GM18519 (cell line): ENCODE results near the gene NOTCH4.
"Not testable (repeated sequence)": the region's sequence is repeated elsewhere in the genome, so short reads cannot be mapped to it uniquely, and the experiment has no call there.

Source experiments
- ATAC-seq: cut with Tn5 transposase; IDR thresholded peaks from one replicate; pipeline ENCODE4 v1.9.1; 2021; ENCODE audit warnings: mild to moderate bottlenecking, moderate library complexity; ENCODE audit not compliant: unreplicated experiment, low FRiP score

NOTCH4 gene

GRCh38 chr6:32194825-32195651, 28.8 kb downstream of the NOTCH4 start:
- ATAC-seq, result no peak

- ATAC-seq, result no peak
Observed at GRCh38 chr6:32194388-32194787, 29.5 kb downstream of the NOTCH4 start.

GRCh38 chr6:32193096-32193495, 30.8 kb downstream of the NOTCH4 start:
- ATAC-seq, result not testable (repeated sequence)

GRCh38 chr6:32192608-32193039, 31.2 kb downstream of the NOTCH4 start, which contains the start of gene GPSM3:
TSS of gene GPSM3 (minus strand) at chr6:32192643. CDS start at chr6:32192513, 130 bp downstream.
- ATAC-seq, result no peak

GRCh38 chr6:32191696-32192607, 31.9 kb downstream of the NOTCH4 start:
- no peak for ATAC-seq

- no peak for ATAC-seq
Observed at GRCh38 chr6:32190911-32191677, 32.8 kb downstream of the NOTCH4 start.

- ATAC-seq, result no peak
Observed at GRCh38 chr6:32190054-32190851, 33.6 kb downstream of the NOTCH4 start, which contains the start of gene PBX2. TSS of gene PBX2 (minus strand) at chr6:32190202. CDS start at chr6:32189915, 287 bp downstream.

- ATAC-seq, result no peak
Observed at GRCh38 chr6:32189742-32190053, 34.2 kb downstream of the NOTCH4 start.

- ATAC-seq, result no peak
Observed at GRCh38 chr6:32189069-32189741, 34.7 kb downstream of the NOTCH4 start.

GRCh38 chr6:32188381-32189068, 35.3 kb downstream of the NOTCH4 start:
- no peak for ATAC-seq

- not testable (repeated sequence) for ATAC-seq
Observed at GRCh38 chr6:32187725-32188380, 36.0 kb downstream of the NOTCH4 start.

GRCh38 chr6:32187009-32187709, 36.7 kb downstream of the NOTCH4 start:
- ATAC-seq, result no peak

GRCh38 chr6:32186151-32186840, 37.6 kb downstream of the NOTCH4 start:
- ATAC-seq, result not testable (repeated sequence)

GRCh38 chr6:32185681-32186131, 38.2 kb downstream of the NOTCH4 start:
- not testable (repeated sequence) for ATAC-seq

- no peak for ATAC-seq
Observed at GRCh38 chr6:32184084-32184640, 39.7 kb downstream of the NOTCH4 start, which contains the start of gene AGER. TSS of gene AGER (minus strand) at chr6:32184253. CDS start at chr6:32184222, 31 bp downstream.

- no peak for ATAC-seq
Observed at GRCh38 chr6:32183483-32184083, 40.3 kb downstream of the NOTCH4 start.
